ENCODE data around the gene OSTN.
"Not testable (repeated sequence)": the region's sequence is repeated elsewhere in the genome, so short reads cannot be mapped to it uniquely, and the experiment has no call there.

The OSTN gene

GRCh38 chr3:191198932-191199331, at the start of gene OSTN:
TSS of gene OSTN (plus strand) at chr3:191199241. CDS start at chr3:191212533, 13,292 bp downstream.
- DNase-seq (ENCODE audit: low read depth), result no peak

GRCh38 chr3:191151653-191152052, 47.4 kb upstream of the OSTN start:
- no peak for DNase-seq (ENCODE audit: low read depth)

- DNase-seq (ENCODE audit: low read depth), result no peak
Measured at GRCh38 chr3:191154827-191155226, 44.2 kb upstream of the OSTN start.

GRCh38 chr3:191158247-191158646, 40.8 kb upstream of the OSTN start:
- no peak for DNase-seq (ENCODE audit: low read depth)

GRCh38 chr3:191158815-191159214, 40.2 kb upstream of the OSTN start:
- no peak for DNase-seq (ENCODE audit: low read depth)

- DNase-seq (ENCODE audit: low read depth), result no peak
Measured at GRCh38 chr3:191165802-191166201, 33.2 kb upstream of the OSTN start.

- DNase-seq (ENCODE audit: low read depth), result no peak
Measured at GRCh38 chr3:191166368-191166767, 32.7 kb upstream of the OSTN start.

GRCh38 chr3:191169566-191169965, 29.5 kb upstream of the OSTN start:
- DNase-seq (ENCODE audit: low read depth), result no peak

- no peak for DNase-seq (ENCODE audit: low read depth)
Measured at GRCh38 chr3:191170097-191170496, 28.9 kb upstream of the OSTN start.

GRCh38 chr3:191175102-191175501, 23.9 kb upstream of the OSTN start:
- no peak for DNase-seq (ENCODE audit: low read depth)

- DNase-seq (ENCODE audit: low read depth), result no peak
Measured at GRCh38 chr3:191176038-191176785, 22.8 kb upstream of the OSTN start.

GRCh38 chr3:191185382-191185781, 13.7 kb upstream of the OSTN start:
- DNase-seq (ENCODE audit: low read depth), result not testable (repeated sequence)

- DNase-seq (ENCODE audit: low read depth), result not testable (repeated sequence)
Measured at GRCh38 chr3:191188246-191188645, 10.8 kb upstream of the OSTN start.

GRCh38 chr3:191192270-191192669, 6.8 kb upstream of the OSTN start:
- DNase-seq (ENCODE audit: low read depth), result not testable (repeated sequence)

GRCh38 chr3:191192941-191193340, 6.1 kb upstream of the OSTN start:
- no peak for DNase-seq (ENCODE audit: low read depth)

GRCh38 chr3:191197761-191198306, 1.2 kb upstream of the OSTN start:
- no peak for DNase-seq (ENCODE audit: low read depth)

GRCh38 chr3:191198480-191198879, 561 bp upstream of the OSTN start:
- no peak for DNase-seq (ENCODE audit: low read depth)

GRCh38 chr3:191210032-191210431, 11.0 kb downstream of the OSTN start:
- DNase-seq (ENCODE audit: low read depth), result no peak

GRCh38 chr3:191216510-191216909, 17.5 kb downstream of the OSTN start:
- DNase-seq (ENCODE audit: low read depth), result no peak

- DNase-seq (ENCODE audit: low read depth), result no peak
Measured at GRCh38 chr3:191217301-191217700, 18.3 kb downstream of the OSTN start.

- no peak for DNase-seq (ENCODE audit: low read depth)
Measured at GRCh38 chr3:191220908-191221307, 21.9 kb downstream of the OSTN start.

GRCh38 chr3:191221638-191222037, 22.6 kb downstream of the OSTN start:
- DNase-seq (ENCODE audit: low read depth), result no peak

GRCh38 chr3:191227541-191227940, 28.5 kb downstream of the OSTN start:
- no peak for DNase-seq (ENCODE audit: low read depth)

- DNase-seq (ENCODE audit: low read depth), result no peak
Measured at GRCh38 chr3:191234216-191234615, 35.2 kb downstream of the OSTN start.

All from stimulated activated CD4-positive, alpha-beta T cell treated with anti-CD3 and anti-CD28 coated beads, Interleukin-2, amount 100 ng/mL, for 4 hours (primary cell).